MM.1S (cell line): ENCODE results near the gene CPPED1.

ENCODE experiments used
- EZH2 ChIP-seq: fragments of 300-600 bp; sonication (generic); optimal IDR thresholded peaks from 2 replicates; pipeline ENCODE3; 2017; ENCODE audit warnings: low read depth, mild to moderate bottlenecking, antibody characterized with exemption, low read length, mixed read lengths
- TF ChIP-seq, protein P1 (sequence below): fragments of 300-600 bp; sonication (generic); IDR thresholded peaks from 2 replicates; pipeline ENCODE4 v1.5.1; 2016; ENCODE audit warnings: antibody characterized with exemption, low read length, mixed read lengths

DNA sequence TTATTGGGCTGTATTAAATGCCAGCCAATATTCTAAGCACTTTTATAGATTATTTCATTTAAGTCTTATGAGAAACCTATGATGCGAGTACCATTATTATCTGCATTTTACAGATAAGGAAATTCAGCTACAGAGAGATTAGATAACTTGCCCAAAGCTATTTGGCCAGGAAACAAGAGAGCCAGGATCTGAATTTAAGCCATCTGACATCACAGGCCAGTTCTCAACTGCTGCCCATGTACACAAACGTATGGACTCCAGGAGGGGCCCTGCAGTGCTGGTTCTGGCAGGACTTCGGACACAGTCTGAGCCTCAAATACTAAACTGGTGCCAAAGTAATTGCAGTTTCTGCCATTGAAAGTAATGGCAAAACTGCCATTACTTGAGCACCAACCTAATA is 40.2 kb downstream of the CPPED1 start:
- TF ChIP-seq, protein P1, sequence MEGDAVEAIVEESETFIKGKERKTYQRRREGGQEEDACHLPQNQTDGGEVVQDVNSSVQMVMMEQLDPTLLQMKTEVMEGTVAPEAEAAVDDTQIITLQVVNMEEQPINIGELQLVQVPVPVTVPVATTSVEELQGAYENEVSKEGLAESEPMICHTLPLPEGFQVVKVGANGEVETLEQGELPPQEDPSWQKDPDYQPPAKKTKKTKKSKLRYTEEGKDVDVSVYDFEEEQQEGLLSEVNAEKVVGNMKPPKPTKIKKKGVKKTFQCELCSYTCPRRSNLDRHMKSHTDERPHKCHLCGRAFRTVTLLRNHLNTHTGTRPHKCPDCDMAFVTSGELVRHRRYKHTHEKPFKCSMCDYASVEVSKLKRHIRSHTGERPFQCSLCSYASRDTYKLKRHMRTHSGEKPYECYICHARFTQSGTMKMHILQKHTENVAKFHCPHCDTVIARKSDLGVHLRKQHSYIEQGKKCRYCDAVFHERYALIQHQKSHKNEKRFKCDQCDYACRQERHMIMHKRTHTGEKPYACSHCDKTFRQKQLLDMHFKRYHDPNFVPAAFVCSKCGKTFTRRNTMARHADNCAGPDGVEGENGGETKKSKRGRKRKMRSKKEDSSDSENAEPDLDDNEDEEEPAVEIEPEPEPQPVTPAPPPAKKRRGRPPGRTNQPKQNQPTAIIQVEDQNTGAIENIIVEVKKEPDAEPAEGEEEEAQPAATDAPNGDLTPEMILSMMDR: no peak
- TF ChIP-seq EZH2: no peak
